Ishikawa (cell line): ENCODE results near the gene NSDHL.
A peak's percentile ranks its signal among the peaks of the same experiment; 100 is the strongest.

Source experiments
- CEBPB ChIP-seq: IDR thresholded peaks from 2 replicates; pipeline ENCODE4 v1.6.1; 2012
- CREB1 ChIP-seq: IDR thresholded peaks from 2 replicates; pipeline ENCODE4 v1.6.1; 2012; ENCODE audit warnings: low read depth
- EGR1 ChIP-seq: IDR thresholded peaks from 2 replicates; pipeline ENCODE4 v1.6.1; 2012
- EP300 ChIP-seq: IDR thresholded peaks from 2 replicates; pipeline ENCODE4 v1.6.1; 2012; ENCODE audit warnings: borderline replicate concordance
- FOXM1 ChIP-seq: IDR thresholded peaks from 2 replicates; pipeline ENCODE4 v1.6.1; 2012; ENCODE audit warnings: low read depth, borderline replicate concordance
- MAX ChIP-seq: IDR thresholded peaks from 2 replicates; pipeline ENCODE4 v1.6.1; 2012
- NFIC ChIP-seq: IDR thresholded peaks from 2 replicates; pipeline ENCODE4 v1.6.1; 2012
- RAD21 ChIP-seq: IDR thresholded peaks from 2 replicates; pipeline ENCODE4 v1.6.1; 2012; ENCODE audit warnings: low read depth
- REST ChIP-seq: IDR thresholded peaks from 2 replicates; pipeline ENCODE4 v1.6.1; 2012; ENCODE audit warnings: low read depth, mild to moderate bottlenecking
- TAF1 ChIP-seq: IDR thresholded peaks from 2 replicates; pipeline ENCODE4 v1.6.1; 2012; ENCODE audit warnings: low read depth, mild to moderate bottlenecking
- TCF12 ChIP-seq: IDR thresholded peaks from 2 replicates; pipeline ENCODE4 v1.6.1; 2012; ENCODE audit warnings: low read depth
- TEAD4 ChIP-seq: IDR thresholded peaks from 2 replicates; pipeline ENCODE4 v1.6.1; 2012
- USF1 ChIP-seq: IDR thresholded peaks from 2 replicates; pipeline ENCODE4 v1.6.1; 2012
- YY1 ChIP-seq: IDR thresholded peaks from 2 replicates; pipeline ENCODE4 v1.6.1; 2012; ENCODE audit warnings: low read depth
- ZBTB7A ChIP-seq: IDR thresholded peaks from 2 replicates; pipeline ENCODE4 v1.6.1; 2012; ENCODE audit warnings: low read depth

NSDHL gene

DNA sequence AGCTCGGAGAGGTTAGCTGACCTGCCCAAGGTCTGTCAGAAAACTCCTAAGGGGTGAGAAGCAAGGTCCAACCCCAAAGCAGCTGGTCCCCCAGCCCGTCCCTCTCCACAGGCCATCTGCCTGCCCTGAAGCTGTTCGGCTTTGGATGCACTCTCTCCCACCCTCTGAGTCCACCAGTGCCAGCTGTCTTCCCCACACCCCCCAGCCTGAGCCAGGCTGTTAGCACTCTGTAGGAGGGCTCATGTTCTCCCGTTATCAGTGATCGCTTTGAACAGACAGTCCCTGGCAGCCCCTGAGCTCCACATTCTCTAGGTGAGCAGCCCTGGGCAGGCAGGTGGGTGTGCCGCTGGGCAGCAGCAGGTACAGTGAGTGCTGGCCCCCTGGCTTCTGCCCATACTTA lies 83.0 kb downstream of the NSDHL start:
- TF ChIP-seq RAD21, result no peak

DNA sequence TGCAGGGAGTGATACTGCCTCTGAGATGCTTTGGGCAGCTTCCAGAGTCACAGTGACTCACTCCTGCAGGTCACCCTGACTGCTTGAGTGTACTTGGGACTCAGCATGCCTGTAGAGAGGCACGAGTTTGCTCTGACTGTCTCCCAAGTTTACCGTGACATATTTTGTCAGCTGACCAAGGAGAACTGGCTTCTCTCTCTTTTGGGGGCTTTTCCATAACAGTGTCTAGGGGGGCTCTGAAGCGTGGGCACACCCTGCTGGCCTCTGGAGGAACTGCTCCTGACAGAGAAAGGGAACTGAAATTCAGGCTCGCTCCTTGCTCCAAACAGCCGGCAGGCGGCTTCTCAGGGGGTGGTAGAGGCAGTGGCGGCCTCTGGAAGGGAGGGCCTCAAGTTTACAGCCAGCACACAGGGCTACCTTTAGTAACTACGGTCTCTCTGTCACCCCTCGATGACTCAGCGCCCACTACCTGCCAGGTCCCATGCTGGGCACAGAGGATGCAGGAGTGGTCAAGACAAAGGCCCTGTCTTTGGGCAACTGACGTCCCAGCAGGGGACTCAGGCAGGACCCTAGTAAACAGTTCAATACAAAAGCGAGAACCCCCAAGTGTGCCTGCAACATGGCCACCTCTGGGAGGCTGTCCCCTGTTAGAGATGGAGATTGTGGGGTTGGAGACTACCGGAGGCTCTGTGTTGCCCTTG lies 84.8 kb downstream of the NSDHL start:
- TF ChIP-seq TEAD4, result no peak
- peak; percentile 53 for TF ChIP-seq NFIC
- no peak for TF ChIP-seq MAX
- peak; percentile 49 for TF ChIP-seq RAD21

- TF ChIP-seq TAF1, result no peak
- TF ChIP-seq FOXM1, result no peak
- no peak for TF ChIP-seq CREB1
- no peak for TF ChIP-seq USF1
- no peak for TF ChIP-seq RAD21
- TF ChIP-seq MAX, result no peak
- TF ChIP-seq NFIC, result no peak
- no peak for TF ChIP-seq TCF12
- no peak for TF ChIP-seq REST
These were observed 87.1 kb downstream of the NSDHL start for GRCh38 chrX:152917656-152918579.

- no peak for TF ChIP-seq EGR1
- TF ChIP-seq TEAD4, result no peak
- TF ChIP-seq FOXM1, result no peak
- no peak for TF ChIP-seq TAF1
- TF ChIP-seq NFIC, result no peak
- TF ChIP-seq MAX, result no peak
- TF ChIP-seq ZBTB7A, result no peak
- TF ChIP-seq RAD21, result no peak
- TF ChIP-seq REST, result no peak
- no peak for TF ChIP-seq CEBPB
- no peak for TF ChIP-seq TCF12
- no peak for TF ChIP-seq EP300
- TF ChIP-seq YY1, result no peak
- no peak for TF ChIP-seq USF1
- no peak for TF ChIP-seq CREB1
These were observed 87.8 kb downstream of the NSDHL start for GRCh38 chrX:152918707-152919106.
